ENCODE results near the gene ZMYM2. TPM values are rescaled to one million over a fixed set of nuclear protein-coding genes. Genes with fewer than 3 reads are reported as not detected.

The ZMYM2 gene
- total and polyA plus RNA-seq, 2 of the 13 experiments (the other 11 are each of a cell fraction or from before 2014, with no cell fraction given): 22.4 to 40.8 TPM

GRCh38 chr13:19993024-19993423 lies 34.5 kb downstream of the ZMYM2 start (continued):
- no peak for TF ChIP-seq MTERF4 (CRISPR knock-in tag; IDR thresholded peaks at IDR 0.05)
- TF ChIP-seq PAX8 (CRISPR knock-in tag; IDR thresholded peaks at IDR 0.05; ENCODE audit: borderline replicate concordance): no peak
- no peak for TF ChIP-seq HNF1B (CRISPR knock-in tag; IDR thresholded peaks at IDR 0.05)

- Histone ChIP-seq H3K4me1 (ENCODE audit: insufficient read depth, low read length) (no peaks in the 10 kb centered on the region), H3K4me3 (replicated peaks in 1 of 3; ENCODE audit: insufficient read depth in 1 of 3, low read depth in 2 of 3, low read length in 3 of 3) (no peak overlapping the region), H3K9me3 (ENCODE audit: low read length) (no peaks in the 10 kb centered on the region), H3K36me3 (replicated peaks in 1 of 2; ENCODE audit: control insufficient read depth in 1 of 2, insufficient read depth in 2 of 2, low read length in 2 of 2) (peaks cover 5 to 44% of the 10 kb centered on the region in 2 experiments), H2AFZ (ENCODE audit: low read length) (no peak overlapping the region), H3K4me2 (ENCODE audit: low read depth, low read length) (no peak overlapping the region), H3K27ac (ENCODE audit: extremely low read length, insufficient read depth, low read length) (no peak overlapping the region), H3K27me3 (ENCODE audit: control insufficient read depth in 1 of 2, insufficient read depth in 2 of 2, low read length in 2 of 2) (no peaks in the 10 kb centered on the region), H3K79me2 (ENCODE audit: insufficient read depth, low read length) (peaks cover 7% of the 10 kb centered on the region), H3K9ac (ENCODE audit: insufficient read depth, low read depth, low read length) (no peak overlapping the region), H4K20me1 (ENCODE audit: insufficient read depth, low read length) (no peaks in the 10 kb centered on the region)
- no TSS peak for BruUV-seq (replicated peaks)
- no peak for DNase-seq (ENCODE audit: low spot score)
- no peak for FAIRE-seq
- WGBS (ENCODE audit: low lambda C conversion rate): 96% methylated on average over 3 of the region's 3 CpGs
- no peak for ATAC-seq
- CTCF ChIA-PET (ENCODE audit: low intra/inter-chr PET ratio, low total read pairs): no interaction called here
- POLR2A ChIA-PET: no interaction called here
- in situ Hi-C loops (cut with HindIII; ENCODE audit: extremely low pct_ligation_motif_present, low pct_unique_long_range_greater_than_20kb): no loop called here
- intact Hi-C loops (cut with micrococcal nuclease; ENCODE audit: unreplicated experiment): no loop called here
- TF ChIP-seq SMARCC2 (IDR thresholded peaks at IDR 0.05) (no peak), HES4 (CRISPR knock-in tag; IDR thresholded peaks at IDR 0.05; ENCODE audit: borderline replicate concordance) (no peak), REST (IDR thresholded peaks at IDR 0.05; ENCODE audit: borderline replicate concordance in 1 of 2, low read depth in 1 of 2, low read length in 2 of 2) (no peak), MED1 (CRISPR knock-in tag; IDR thresholded peaks at IDR 0.05) (no peak), ZNF280B (CRISPR knock-in tag; IDR thresholded peaks at IDR 0.05; ENCODE audit: borderline replicate concordance) (no peak), SOX13 (IDR thresholded peaks at IDR 0.05) (no peak), SOX13 (CRISPR knock-in tag; conservative IDR thresholded peaks at IDR 0.05 in 1 of 2, IDR thresholded peaks at IDR 0.05 in 1 of 2) (no peak), ZNF660 (CRISPR knock-in tag; IDR thresholded peaks at IDR 0.05; ENCODE audit: borderline replicate concordance, low read depth) (no peak), ZBTB44 (CRISPR knock-in tag; IDR thresholded peaks at IDR 0.05) (no peak), ZFX (CRISPR knock-in tag; IDR thresholded peaks at IDR 0.05; ENCODE audit: low read depth) (no peak)
Observed at GRCh38 chr13:19998960-19999359, 40.4 kb downstream of the ZMYM2 start.
